NT2/D1 (cell line): ENCODE data around the gene TREX2.

Source experiments
- SUZ12 ChIP-seq: IDR thresholded peaks from 2 replicates; pipeline ENCODE4 v1.6.1; 2011; ENCODE audit not compliant: insufficient read length, insufficient read depth; ENCODE audit errors: extremely low read depth
- YY1 ChIP-seq: IDR thresholded peaks from 2 replicates; pipeline ENCODE4 v1.6.1; 2011; ENCODE audit not compliant: insufficient read length, insufficient read depth
- ZNF274 ChIP-seq: IDR thresholded peaks from 2 replicates; pipeline ENCODE4 v1.6.1; 2011; ENCODE audit warnings: mild to moderate bottlenecking, low read depth, low read length

DNA sequence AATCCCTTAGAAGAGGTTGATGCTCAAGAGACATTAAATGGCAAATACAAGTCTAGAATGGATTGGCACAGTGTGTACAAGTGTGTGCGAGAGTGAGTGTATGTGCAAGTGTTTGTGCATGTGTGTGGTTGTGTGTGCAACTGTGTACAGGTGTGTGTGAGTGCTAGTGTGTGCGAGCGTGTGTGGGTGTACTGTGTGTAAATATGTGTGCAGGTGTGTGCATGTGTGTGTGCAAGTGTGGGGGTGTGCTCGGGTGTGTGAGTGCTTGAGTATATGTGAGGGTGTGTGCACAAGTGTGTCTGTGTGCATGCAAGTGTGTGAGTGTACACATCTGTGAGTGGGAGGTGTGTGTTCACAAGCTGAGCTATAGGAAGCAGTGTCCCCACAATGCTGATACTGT, 5.9 kb downstream of the TREX2 start:
- TF ChIP-seq ZNF274 (no peak), YY1 (no peak), SUZ12 (no peak)
